GM06990 (cell line): Measurements from ENCODE around the gene BRF1.

ENCODE experiments used
- DNase-seq: peaks from one replicate; pipeline ENCODE4 v3.0.0-alpha.2; 2011; ENCODE audit not compliant: insufficient read length; ENCODE audit errors: extremely low read depth
- H3K27me3 ChIP-seq: replicated peaks from 2 replicates; pipeline ENCODE4 v1.6.0; 2011; ENCODE audit warnings: low read length; ENCODE audit not compliant: control insufficient read depth, insufficient read depth
- H3K36me3 ChIP-seq: 2 replicates; pipeline ENCODE4 v1.5.1; 2011; ENCODE audit warnings: low read length; ENCODE audit not compliant: control insufficient read depth, insufficient read depth
- H3K4me3 ChIP-seq: replicated peaks from 2 replicates; pipeline ENCODE4 v1.5.1; 2011; ENCODE audit warnings: low read depth, mild to moderate bottlenecking, control low read depth, low read length
- TF ChIP-seq, protein P1 (sequence below): IDR thresholded peaks from 2 replicates; pipeline ENCODE4 v1.5.1; 2011; ENCODE audit warnings: low read length, control low read depth, mild to moderate bottlenecking, inconsistent platforms; ENCODE audit not compliant: insufficient read depth, poor library complexity, severe bottlenecking

The BRF1 gene

DNA sequence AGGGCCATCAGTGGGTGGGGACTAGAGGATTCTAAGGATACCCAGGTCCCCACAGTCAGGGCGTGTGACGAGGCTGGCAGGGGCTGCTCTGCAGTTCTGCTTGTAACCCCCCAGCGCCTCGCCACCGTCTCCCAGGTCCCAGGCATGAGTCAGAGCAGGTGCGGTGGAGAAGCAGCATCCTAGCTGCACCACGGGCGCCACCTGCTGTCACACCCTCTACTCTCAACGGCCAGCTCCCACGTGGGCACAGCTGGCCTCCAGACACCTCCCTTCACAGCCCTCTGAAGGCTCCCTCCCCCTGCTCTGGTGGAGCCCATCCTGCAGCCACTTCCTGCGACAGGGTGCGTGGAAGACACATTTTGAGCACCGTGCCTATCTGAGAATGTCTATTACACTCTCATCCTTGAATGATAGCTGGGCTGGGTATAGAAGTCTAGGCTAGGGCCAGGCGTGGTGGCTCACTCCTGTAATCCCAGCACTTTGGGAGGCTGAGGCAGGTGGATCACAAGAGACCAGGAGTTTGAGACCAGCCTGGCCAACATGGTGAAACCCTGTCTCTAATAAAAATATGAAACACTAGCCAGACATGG, 112.8 kb downstream of the BRF1 start:
- peaks cover 1% of the 10 kb centered on the region; the same call in 1 of the 2 replicates for H3K27me3 ChIP-seq
- H3K4me3 ChIP-seq, result no peak overlapping the region
- H3K36me3 ChIP-seq, result no peaks in the 10 kb centered on the region
- TF ChIP-seq, protein P1, sequence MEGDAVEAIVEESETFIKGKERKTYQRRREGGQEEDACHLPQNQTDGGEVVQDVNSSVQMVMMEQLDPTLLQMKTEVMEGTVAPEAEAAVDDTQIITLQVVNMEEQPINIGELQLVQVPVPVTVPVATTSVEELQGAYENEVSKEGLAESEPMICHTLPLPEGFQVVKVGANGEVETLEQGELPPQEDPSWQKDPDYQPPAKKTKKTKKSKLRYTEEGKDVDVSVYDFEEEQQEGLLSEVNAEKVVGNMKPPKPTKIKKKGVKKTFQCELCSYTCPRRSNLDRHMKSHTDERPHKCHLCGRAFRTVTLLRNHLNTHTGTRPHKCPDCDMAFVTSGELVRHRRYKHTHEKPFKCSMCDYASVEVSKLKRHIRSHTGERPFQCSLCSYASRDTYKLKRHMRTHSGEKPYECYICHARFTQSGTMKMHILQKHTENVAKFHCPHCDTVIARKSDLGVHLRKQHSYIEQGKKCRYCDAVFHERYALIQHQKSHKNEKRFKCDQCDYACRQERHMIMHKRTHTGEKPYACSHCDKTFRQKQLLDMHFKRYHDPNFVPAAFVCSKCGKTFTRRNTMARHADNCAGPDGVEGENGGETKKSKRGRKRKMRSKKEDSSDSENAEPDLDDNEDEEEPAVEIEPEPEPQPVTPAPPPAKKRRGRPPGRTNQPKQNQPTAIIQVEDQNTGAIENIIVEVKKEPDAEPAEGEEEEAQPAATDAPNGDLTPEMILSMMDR, result no peak
- no peak for DNase-seq

DNA sequence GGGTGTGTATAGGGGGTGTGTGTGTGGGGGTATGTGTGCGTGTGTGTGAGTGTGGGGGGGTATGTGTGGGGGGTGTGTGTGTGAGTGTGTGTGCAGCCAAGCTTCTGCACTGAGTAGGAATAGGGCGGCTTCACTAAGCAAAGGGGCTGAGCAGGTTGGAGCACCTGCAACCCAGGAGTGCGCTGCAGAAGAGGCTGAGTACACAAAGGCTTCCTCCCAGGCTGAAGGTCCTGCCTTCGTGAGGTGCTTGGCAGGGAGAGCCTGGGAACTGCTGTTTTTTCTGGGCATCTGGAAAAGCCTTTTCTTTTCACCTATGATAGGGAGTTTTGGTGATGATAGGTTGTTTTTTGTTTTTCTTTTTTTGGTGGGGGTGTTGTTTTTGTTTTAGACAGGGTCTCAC, 113.7 kb downstream of the BRF1 start:
- Histone ChIP-seq H3K36me3 (no peaks in the 10 kb centered on the region), H3K4me3 (no peak overlapping the region), H3K27me3 (peaks cover 1% of the 10 kb centered on the region; the same call in 1 of the 2 replicates)
- DNase-seq, result no peak
- TF ChIP-seq, protein P1, result no peak

DNA sequence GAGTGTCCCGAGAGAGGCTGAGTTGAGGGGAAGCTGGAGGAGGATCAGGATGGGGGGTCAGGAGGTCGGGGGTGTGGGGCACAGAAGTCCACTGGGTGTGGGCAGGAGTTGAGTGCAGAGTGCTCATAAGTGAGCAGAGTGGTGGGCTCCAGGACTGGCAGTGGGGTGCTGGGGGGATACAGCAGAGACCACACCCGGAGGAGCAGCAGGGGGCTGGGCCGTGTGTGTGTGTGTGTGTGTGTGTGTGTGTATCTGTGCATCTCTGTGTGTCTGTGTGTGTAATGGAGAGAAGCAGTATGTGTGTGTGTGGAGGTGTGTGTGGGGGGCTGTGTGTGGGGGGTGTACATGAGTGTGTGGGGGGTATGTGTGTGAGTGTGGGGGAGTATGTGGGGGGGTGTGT, 114.8 kb downstream of the BRF1 start:
- H3K27me3 ChIP-seq, result peaks cover 1% of the 10 kb centered on the region; the same call in 1 of the 2 replicates
- no peak for DNase-seq
- TF ChIP-seq, protein P1, result no peak
- H3K36me3 ChIP-seq, result no peaks in the 10 kb centered on the region
- no peak overlapping the region for H3K4me3 ChIP-seq

DNA sequence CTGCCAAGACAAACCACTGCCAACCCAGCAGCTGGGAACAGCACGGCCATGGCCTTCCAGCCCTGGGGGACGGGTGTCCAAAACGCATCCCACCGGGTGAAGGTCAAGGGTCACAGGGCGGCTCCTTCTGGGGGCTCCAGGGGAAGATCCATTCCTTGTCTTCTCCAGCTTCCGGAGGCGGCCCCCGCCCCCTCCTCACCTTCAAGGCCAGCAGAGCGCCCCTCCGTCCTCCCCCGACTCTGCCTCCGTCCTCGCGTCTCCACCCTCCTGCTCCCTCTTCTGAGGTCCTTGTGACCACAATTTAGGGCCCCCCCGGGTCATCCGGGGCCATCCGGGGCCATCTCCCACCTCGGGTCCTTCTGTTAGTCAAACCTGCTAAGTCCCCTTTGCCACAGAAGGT, 115.8 kb downstream of the BRF1 start:
- no peak overlapping the region for H3K4me3 ChIP-seq
- H3K27me3 ChIP-seq, result peaks cover 3% of the 10 kb centered on the region; the same call in 1 of the 2 replicates
- no peaks in the 10 kb centered on the region for H3K36me3 ChIP-seq
- DNase-seq, result no peak
- TF ChIP-seq, protein P1, result no peak

DNA sequence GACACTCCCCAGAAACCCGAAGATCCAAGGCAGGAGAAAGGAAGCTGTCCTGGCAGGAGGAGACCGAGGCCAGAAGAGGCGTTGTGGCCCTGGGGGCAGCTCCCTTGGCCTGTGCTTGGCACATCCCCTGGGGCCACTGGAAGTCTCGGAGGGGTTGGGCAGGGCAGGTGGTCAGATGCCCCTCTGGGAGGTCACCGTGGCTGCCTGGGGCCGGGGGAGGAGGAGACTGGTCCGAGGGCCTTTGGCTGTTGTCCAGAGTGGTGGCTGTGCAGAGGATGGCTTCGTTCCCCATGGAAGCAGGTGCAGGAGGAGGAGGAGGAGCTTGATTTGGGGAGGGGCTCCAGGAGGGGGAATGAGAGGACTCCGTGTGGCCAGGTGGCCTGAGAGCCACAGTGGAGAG, 116.3 kb downstream of the BRF1 start:
- DNase-seq, result no peak
- no peaks in the 10 kb centered on the region for H3K36me3 ChIP-seq
- H3K4me3 ChIP-seq, result no peak overlapping the region
- peaks cover 3% of the 10 kb centered on the region; the same call in 1 of the 2 replicates for H3K27me3 ChIP-seq
- TF ChIP-seq, protein P1, result no peak
